Astrocyte of the spinal cord (primary cell): Measurements from ENCODE around the gene ARHGAP28.
"Not testable (repeated sequence)": the region's sequence is repeated elsewhere in the genome, so short reads cannot be mapped to it uniquely, and the experiment has no call there.

Experiments
- DNase-seq: peaks from one replicate; pipeline ENCODE4 v3.0.0; 2011; ENCODE audit warnings: low read depth, low spot score
- H3K4me3 ChIP-seq: 2 replicates; pipeline ENCODE4 v1.5.1; 2011; ENCODE audit warnings: low read depth, mild to moderate bottlenecking, low read length, moderate library complexity
- in situ Hi-C: cut with HindIII; loops from 2 replicates; pipeline ENCODE4 v1.10.0; 2017; ENCODE audit warnings: low sequenced_read_pairs
- TF ChIP-seq, protein P1 (sequence below): IDR thresholded peaks from 2 replicates; pipeline ENCODE4 v1.5.1; 2012; ENCODE audit warnings: low read depth, mild to moderate bottlenecking, low read length, inconsistent platforms

Gene ARHGAP28

DNA sequence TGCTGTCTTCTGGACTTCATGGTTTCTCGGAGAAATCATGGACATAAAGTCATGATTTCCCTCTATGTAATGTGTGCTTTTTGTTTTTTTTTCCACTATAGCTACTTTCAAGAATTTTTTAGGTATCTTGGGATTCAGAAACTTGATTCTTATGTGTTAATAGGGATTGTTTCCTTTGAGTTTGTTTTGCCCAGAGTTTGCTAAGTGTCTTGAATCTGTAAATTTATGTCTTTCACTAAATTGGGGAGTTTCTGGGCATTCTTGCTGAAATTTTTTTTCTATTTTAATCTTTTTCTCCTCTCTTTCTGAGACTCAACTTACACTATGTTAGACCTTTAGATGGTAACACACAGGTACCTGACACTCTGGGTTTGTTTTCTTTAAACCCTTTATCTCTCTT lies 205.3 kb downstream of the ARHGAP28 start:
- no peak for DNase-seq
- TF ChIP-seq, protein P1, sequence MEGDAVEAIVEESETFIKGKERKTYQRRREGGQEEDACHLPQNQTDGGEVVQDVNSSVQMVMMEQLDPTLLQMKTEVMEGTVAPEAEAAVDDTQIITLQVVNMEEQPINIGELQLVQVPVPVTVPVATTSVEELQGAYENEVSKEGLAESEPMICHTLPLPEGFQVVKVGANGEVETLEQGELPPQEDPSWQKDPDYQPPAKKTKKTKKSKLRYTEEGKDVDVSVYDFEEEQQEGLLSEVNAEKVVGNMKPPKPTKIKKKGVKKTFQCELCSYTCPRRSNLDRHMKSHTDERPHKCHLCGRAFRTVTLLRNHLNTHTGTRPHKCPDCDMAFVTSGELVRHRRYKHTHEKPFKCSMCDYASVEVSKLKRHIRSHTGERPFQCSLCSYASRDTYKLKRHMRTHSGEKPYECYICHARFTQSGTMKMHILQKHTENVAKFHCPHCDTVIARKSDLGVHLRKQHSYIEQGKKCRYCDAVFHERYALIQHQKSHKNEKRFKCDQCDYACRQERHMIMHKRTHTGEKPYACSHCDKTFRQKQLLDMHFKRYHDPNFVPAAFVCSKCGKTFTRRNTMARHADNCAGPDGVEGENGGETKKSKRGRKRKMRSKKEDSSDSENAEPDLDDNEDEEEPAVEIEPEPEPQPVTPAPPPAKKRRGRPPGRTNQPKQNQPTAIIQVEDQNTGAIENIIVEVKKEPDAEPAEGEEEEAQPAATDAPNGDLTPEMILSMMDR = no peak
- no peak overlapping the region for H3K4me3 ChIP-seq
- in situ Hi-C loops = no loop called here

DNA sequence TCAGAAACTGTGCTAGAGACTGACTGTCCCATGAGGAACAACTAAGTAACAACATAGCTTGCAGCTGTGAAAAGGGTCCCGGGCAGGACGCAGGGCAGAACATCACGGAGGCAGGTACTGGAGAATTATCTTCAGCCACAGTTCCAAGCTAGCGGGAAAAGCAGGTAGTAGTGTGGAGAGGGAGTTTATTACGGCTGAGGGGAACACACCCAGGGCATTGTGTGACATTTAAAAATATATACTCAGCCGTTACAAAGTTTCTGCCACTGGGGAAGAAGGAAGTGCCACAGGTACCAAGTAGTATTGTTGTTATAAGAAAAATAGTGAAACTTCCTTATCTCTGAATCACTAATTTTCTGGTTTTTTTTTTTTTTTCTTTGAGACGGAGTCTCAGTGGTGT lies 208.5 kb downstream of the ARHGAP28 start:
- DNase-seq = no peak
- in situ Hi-C loops = no loop called here
- H3K4me3 ChIP-seq = no peak overlapping the region
- TF ChIP-seq, protein P1 = no peak

DNA sequence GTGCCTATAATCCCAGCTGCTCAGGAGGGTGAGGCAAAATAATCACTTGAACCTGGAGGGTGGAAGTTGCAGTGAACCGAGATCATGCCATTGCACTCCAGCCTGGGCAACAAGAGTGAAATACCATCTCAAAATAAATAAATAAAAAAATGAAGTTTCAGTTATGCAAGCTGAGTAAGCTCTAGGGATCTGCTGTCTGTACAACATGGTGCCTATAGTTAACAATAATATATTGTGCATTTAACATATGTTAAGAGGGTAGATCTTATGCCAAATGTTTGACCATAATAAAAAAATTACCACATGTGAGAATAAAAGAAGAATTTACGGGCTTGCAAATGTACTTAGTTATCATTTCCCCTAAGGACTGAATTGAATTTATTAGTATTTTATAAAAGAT lies 208.9 kb downstream of the ARHGAP28 start:
- H3K4me3 ChIP-seq, DNase-seq, in situ Hi-C loops: not testable (repeated sequence)

DNA sequence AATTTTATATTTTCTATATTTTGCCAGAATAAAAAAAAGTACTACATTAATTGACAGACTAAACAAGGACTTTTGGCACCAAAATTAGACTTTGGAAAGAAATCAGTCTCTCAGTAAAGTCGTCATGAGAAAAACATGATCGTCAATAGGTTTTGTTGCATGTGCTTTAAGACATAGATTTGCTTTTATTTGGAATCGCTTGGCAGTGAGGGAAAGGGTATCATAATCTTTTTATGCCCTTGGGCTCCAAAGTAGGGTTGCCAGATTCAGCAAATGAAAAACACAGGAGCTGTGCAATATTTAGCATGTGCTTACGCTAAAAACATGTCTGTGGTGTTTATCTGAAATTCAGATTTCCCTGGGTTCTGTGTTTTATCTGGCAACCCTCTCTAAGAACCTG lies 210.5 kb downstream of the ARHGAP28 start:
- in situ Hi-C loops = no loop called here
- DNase-seq = no peak

DNA sequence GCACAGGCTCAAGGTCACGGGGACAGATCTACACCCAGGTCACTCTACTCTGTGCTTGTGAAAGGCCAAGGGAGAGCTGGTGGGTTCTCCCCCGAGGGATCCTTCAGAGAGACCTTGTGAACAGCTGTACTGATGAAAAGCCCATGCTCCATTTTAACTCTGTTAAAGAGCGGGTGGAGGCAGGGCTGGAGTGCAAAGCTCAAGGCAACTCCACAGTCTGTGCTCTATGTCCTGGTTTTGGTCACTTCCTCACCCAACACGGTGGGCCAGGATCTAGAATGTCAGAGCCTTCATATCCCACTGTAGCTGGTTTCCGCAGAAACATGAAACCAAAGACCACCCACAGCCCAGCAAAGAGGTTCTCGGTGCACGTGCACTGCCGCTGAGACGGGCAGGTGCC lies 210.9 kb downstream of the ARHGAP28 start:
- in situ Hi-C loops = no loop called here
- no peak for DNase-seq
- TF ChIP-seq, protein P1 = no peak
- no peak overlapping the region for H3K4me3 ChIP-seq

More for the DNA sequence above, 210.5 kb downstream of the ARHGAP28 start:
- no peak overlapping the region for H3K4me3 ChIP-seq
- TF ChIP-seq, protein P1 = no peak

DNA sequence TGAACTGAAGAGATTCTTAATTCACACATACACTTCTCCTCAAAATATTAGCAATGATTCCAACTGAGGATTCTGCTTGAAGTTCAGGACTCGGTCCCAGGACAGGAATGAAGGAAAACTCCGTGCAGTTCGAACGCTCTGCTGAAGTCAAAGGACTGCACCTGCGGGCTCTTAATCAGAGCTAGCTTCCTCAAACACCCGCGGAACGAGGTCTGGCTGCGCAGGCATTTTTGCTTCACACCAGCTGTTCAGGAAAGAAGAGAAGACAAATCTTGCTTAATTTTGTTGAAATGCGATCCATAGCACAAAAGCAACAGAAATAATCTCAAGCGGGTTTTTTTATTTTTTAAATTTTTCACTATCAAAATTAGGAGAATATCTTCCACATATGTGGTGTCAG lies 212.5 kb downstream of the ARHGAP28 start:
- TF ChIP-seq, protein P1 = no peak
- in situ Hi-C loops = no loop called here
- no peak overlapping the region for H3K4me3 ChIP-seq
- no peak for DNase-seq

DNA sequence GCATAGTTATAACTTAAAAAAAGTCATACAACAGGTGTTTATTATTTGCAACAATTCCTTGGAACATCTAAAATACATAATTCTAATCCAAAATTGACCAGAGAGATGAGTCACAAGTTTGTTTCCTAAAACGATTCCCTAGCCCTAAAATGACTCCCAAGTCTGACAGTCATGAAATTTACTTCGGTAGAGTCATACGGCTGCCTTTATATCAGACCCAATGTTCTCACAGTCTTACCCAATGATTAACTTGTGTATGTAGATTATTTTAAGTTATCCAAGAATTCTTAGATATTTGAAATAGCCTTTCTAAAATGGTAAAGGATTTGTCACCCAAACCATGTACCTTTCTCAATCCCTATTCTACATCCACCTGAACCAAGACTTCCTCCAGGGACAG lies 213.2 kb downstream of the ARHGAP28 start:
- TF ChIP-seq, protein P1 = no peak
- DNase-seq = no peak
- in situ Hi-C loops = no loop called here
- no peak overlapping the region for H3K4me3 ChIP-seq
